Measurements from ENCODE around the gene THPO. TPM values are rescaled to one million over a fixed set of nuclear protein-coding genes. Genes with fewer than 3 reads are reported as not detected.

Gene THPO
- total RNA-seq, 4 donors from 2014 or later, result 0.40 to 1.3 (median 0.64) TPM

- intact Hi-C loops (cut with DNase I), result no loop called here
- Histone ChIP-seq H3K4me3 (no peak overlapping the region), H3K27ac (replicated peaks in 1 of 4) (no peak overlapping the region), H3K27me3 (no peaks in the 10 kb centered on the region), H3K9me3 (no peaks in the 10 kb centered on the region), H3K4me1 (peaks cover 4 to 38% (median 20%) of the 10 kb centered on the region in 4 donors), H3K36me3 (peaks cover 4 to 34% (median 13%) of the 10 kb centered on the region in 4 donors)
- TF ChIP-seq POLR2A (IDR thresholded peaks at IDR 0.05; ENCODE audit: low read depth), result no peak
- TF ChIP-seq CTCF (IDR thresholded peaks at IDR 0.05), result no peak
- TF ChIP-seq POLR2AphosphoS5 (IDR thresholded peaks at IDR 0.05), result no peak
- TF ChIP-seq EP300 (IDR thresholded peaks at IDR 0.05), result no peak
- no peak for DNase-seq (ENCODE audit: extremely low spot score)
- WGBS, result 88% methylated on average over 10 of the region's 10 CpGs
These were observed 28.2 kb downstream of the THPO start for GRCh38 chr3:184349563-184350470.

DNA sequence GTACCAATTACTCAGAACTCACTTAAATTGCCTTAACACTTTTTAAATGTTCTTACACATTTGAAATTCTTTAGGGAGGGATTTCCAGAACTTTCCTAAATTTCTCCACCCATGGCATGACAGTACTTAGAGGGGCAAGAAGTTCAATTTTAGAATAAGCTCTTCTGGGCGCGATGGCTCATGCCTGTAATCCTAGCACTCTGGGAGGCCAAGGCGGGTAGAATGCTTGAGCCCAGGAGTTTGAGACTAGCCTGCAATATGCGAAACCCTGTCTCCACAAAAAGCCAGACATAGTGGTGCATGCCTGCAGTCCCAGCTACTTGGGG lies 30.0 kb downstream of the THPO start:
- Histone ChIP-seq H3K36me3 (peaks cover 11 to 45% (median 31%) of the 10 kb centered on the region in 4 donors), H3K27me3 (no peaks in the 10 kb centered on the region), H3K9me3 (no peaks in the 10 kb centered on the region), H3K4me1 (peaks cover 4 to 32% (median 16%) of the 10 kb centered on the region in 4 donors), H3K4me3 (no peak overlapping the region), H3K27ac (replicated peaks in 1 of 4) (no peak overlapping the region)
- TF ChIP-seq CTCF (IDR thresholded peaks at IDR 0.05), result no peak
- no peak for TF ChIP-seq POLR2A (IDR thresholded peaks at IDR 0.05; ENCODE audit: low read depth)
- no peak for TF ChIP-seq POLR2AphosphoS5 (IDR thresholded peaks at IDR 0.05)
- TF ChIP-seq EP300 (IDR thresholded peaks at IDR 0.05), result no peak
- 77% methylated on average over 4 of the region's 4 CpGs for WGBS
- intact Hi-C loops (cut with DNase I), result no loop called here
- no peak for DNase-seq (ENCODE audit: extremely low spot score)

- H3K4me1 ChIP-seq, result peaks cover 4 to 32% (median 16%) of the 10 kb centered on the region in 4 donors
- H3K9me3 ChIP-seq, result no peaks in the 10 kb centered on the region
- no peak overlapping the region for H3K27ac ChIP-seq (replicated peaks in 1 of 4)
- intact Hi-C loops (cut with DNase I), result no loop called here
- no peak for DNase-seq (ENCODE audit: extremely low spot score)
- no peaks in the 10 kb centered on the region for H3K27me3 ChIP-seq
- no peak overlapping the region for H3K4me3 ChIP-seq
- H3K36me3 ChIP-seq, result peaks cover 17 to 46% (median 36%) of the 10 kb centered on the region in 4 donors
- WGBS, result 62% methylated on average over 12 of the region's 12 CpGs
- TF ChIP-seq POLR2A (IDR thresholded peaks at IDR 0.05; ENCODE audit: low read depth) (no peak), POLR2AphosphoS5 (IDR thresholded peaks at IDR 0.05) (no peak), CTCF (IDR thresholded peaks at IDR 0.05) (no peak), EP300 (IDR thresholded peaks at IDR 0.05) (no peak)
These were observed 30.5 kb downstream of the THPO start for GRCh38 chr3:184347321-184348056.

DNA sequence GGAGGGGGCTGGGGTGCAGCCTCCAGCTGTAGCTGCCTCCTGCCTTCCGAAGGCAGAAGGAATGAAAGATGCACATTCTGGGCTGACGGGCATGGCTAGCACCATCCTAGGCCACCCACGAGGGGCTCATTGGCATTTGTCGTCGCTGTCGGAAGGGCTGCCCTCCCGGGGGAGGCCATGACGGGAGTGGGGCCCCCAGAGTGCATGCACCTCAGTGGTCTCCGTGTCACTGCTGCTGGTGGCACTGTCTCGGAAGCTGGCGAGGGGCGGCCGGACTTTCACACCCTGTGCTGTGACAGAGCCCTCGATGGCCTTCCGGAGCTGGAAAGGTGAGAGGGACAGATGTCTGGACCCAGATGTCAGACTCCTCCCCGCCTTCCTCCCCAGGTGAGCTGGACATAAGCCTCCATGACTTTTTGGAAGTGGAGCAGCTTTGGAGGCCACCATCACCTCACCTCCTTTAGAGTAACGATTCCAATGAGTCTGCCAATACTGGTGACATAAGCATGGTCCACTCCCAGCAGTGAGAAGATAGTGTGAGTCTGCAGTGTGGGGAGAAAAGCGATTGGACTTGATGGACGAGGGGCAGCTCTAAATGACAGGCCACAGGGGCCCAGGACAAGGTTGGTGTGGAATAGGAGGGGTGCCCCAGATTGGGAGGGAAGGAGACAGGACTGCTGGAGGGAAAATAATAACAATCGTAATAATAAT lies 31.4 kb downstream of the THPO start:
- Histone ChIP-seq H3K27ac (replicated peaks in 1 of 4) (no peak overlapping the region), H3K27me3 (no peaks in the 10 kb centered on the region), H3K4me3 (no peak overlapping the region), H3K4me1 (peaks cover 4 to 26% (median 15%) of the 10 kb centered on the region in 4 donors), H3K36me3 (peaks cover 25 to 51% (median 45%) of the 10 kb centered on the region in 4 donors), H3K9me3 (no peaks in the 10 kb centered on the region)
- WGBS, result 85% methylated on average over 11 of the region's 20 CpGs
- intact Hi-C loops (cut with DNase I), result no loop called here
- DNase-seq (ENCODE audit: extremely low spot score), result no peak
- TF ChIP-seq CTCF (IDR thresholded peaks at IDR 0.05), result no peak
- TF ChIP-seq EP300 (IDR thresholded peaks at IDR 0.05), result no peak
- no peak for TF ChIP-seq POLR2A (IDR thresholded peaks at IDR 0.05; ENCODE audit: low read depth)
- TF ChIP-seq POLR2AphosphoS5 (IDR thresholded peaks at IDR 0.05), result no peak

Measured in esophagus muscularis mucosa (tissue), 4 donors.